Prostate gland (tissue), 2 donors: Measurements from ENCODE around the gene PRKX.

ENCODE experiments used
- CTCF ChIP-seq, 4 experiments: fragments of 200-600 bp in 2 of 4; fragments of 450-650 bp in 2 of 4; sonication (generic) in 2 of 4; IDR thresholded peaks; 1 replicate in 3 of 4; 2 replicates in 1 of 4; pipeline ENCODE4 v1.5.1; 2016 to 2019; ENCODE audit warnings: antibody characterized with exemption in 4 of 4, mild to moderate bottlenecking in 2 of 4, moderate library complexity in 2 of 4
- POLR2A ChIP-seq: fragments of 450-650 bp; IDR thresholded peaks from one replicate; pipeline ENCODE4 v1.6.1; 2016; ENCODE audit warnings: antibody characterized with exemption, mild to moderate bottlenecking
- POLR2AphosphoS5 ChIP-seq: sonication (generic); formaldehyde crosslinking; IDR thresholded peaks from one replicate; pipeline ENCODE4 v1.6.1; 2017; ENCODE audit warnings: antibody characterized with exemption

- TF ChIP-seq POLR2A (no peak), CTCF (IDR thresholded peaks at IDR 0.05) (no peak), POLR2AphosphoS5 (no peak)
Measured at GRCh38 chrX:3733043-3733430, 19.6 kb upstream of the PRKX start.
